Stimulated activated CD4-positive, alpha-beta T cell treated with anti-CD3 and anti-CD28 coated beads, Interleukin-2, amount 100 ng/mL, for 4 hours (primary cell): ENCODE results near the gene ABCB7.
"Not testable (repeated sequence)": the region's sequence is repeated elsewhere in the genome, so short reads cannot be mapped to it uniquely, and the experiment has no call there.

ENCODE experiments used
- DNase-seq: peaks from one replicate; pipeline ENCODE4 v3.0.0-alpha.2; 2020; ENCODE audit warnings: low read depth

ABCB7 gene

DNA sequence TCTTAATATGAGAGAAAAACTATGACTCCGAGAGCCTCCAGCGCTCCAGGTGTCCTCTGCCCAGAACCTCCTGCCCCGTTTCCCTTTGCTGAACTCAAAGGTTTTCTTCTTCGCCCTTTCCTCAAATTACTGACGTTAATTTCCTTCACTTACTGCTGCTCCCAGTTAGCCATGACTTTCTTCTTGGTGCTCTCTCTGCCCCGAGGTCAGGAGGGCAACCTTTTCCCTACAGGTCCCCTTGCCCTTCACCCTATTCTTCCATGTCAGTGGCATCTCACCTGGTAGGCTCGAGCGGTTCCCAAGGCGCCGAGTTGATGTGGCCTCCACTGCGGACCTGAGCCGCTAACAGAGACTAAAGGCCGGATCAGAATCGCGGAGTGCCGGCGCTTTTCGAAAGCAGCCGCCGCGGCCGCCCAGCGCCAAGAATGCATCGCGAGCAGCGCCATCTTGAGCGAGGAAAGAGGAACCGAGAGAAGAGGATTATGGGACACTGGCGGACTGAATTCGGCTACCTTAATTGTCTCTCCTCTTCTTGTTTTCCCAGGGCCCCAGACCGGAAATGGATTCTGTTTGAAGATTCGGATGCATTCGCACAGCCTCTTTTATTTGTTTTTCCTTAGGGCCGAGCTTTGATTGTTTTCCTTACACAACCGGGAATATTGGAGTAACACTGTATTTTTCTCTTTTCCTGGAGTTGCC lies at the start of gene ABCB7:
Gene ABCB7, minus strand, starts transcription at position 457 of the 699 bp plus-strand sequence. Its CDS starts 11 bp downstream, at position 446.
- peak; percentile 18 for DNase-seq

DNA sequence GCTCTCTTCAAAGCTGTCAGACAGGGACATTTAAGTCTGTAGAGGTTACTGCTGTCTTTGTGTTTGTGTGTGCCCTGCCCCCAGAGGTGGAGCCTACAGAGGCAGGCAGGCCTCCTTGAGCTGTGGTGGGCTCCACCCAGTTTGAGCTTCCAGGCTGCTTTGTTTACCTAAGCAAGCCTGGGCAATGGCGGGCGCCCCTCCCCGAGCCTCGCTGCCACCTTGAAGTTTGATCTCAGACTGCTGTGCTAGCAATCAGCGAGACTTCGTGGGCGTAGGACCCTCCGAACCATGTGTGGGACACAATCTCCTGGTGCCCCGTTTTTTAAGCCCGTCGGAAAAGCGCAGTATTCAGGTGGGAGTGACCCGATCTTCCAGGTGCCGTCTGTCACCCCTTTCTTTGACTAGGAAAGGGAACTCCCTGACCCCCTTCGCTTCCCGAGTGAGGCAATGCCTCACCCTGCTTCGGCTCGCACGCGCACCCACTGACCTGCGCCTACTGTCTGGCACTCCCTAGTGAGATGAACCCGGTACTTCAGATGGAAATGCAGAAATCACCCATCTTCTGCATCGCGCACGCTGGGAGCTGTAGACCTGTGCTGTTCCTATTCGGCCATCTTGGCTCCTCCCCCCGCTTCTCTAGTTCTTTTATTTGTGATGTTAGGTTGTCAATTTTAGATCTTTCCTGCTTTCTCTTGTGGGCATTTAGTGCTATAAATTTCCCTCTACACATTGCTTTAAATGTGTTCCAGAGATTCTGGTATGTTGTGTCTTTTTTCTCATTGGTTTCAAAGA lies 32.5 kb upstream of the ABCB7 start:
- not testable (repeated sequence) for DNase-seq

DNA sequence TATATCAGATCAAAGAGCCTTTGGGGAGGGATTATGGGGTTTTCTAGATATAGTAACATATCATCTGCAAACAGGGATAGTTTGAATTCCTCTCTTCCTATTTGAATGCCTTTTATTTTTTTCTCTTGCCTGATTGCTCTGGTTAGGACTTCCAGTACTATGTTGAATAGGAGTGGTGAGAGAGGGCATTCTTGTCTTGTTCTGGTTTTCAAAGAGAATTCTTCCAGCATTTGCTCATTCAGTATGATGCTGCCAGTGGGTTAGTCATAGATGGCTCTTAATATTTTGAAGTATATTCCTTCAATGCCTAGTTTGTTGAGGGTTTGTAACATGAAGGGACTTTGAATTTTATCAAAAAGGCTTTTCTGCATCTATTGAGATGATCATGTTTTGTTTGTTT lies 25.6 kb upstream of the ABCB7 start:
- no peak for DNase-seq

DNA sequence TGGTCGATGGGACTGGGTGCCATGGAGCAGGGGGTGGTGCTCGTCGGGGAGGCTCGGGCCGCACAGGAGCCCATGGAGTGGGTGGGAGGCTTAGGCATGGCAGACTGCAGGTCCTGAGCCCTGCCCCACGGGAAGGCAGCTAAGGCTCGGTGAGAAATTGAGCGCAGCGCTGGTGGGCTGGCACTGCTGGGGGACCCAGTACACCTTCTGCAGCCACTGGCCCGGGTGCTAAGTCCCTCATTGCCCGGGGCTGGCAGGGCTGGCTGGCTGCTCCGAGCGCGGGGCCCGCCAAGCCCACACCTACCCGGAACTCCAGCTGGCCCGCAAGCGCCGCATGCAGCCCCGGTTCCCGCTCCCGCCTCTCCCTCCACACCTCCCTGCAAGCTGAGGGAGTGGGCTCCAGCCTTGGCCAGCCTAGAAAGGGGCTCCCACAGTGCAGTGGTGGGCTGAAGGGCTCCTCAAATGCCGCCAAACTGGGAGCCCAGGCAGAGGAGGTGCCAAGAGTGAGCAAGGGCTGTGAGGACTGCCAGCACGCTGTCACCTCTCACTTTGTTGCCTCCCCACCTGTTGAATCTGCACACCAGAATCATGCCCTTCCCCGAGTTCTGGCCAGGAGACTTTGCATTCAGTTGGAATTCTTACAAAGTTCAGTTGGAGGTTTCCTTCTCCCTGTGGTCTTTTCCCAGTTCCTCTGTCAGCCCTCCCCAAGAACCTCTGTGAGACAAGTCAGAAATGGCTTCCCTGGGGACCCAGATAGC lies 23.6 kb upstream of the ABCB7 start:
- DNase-seq: not testable (repeated sequence)

DNA sequence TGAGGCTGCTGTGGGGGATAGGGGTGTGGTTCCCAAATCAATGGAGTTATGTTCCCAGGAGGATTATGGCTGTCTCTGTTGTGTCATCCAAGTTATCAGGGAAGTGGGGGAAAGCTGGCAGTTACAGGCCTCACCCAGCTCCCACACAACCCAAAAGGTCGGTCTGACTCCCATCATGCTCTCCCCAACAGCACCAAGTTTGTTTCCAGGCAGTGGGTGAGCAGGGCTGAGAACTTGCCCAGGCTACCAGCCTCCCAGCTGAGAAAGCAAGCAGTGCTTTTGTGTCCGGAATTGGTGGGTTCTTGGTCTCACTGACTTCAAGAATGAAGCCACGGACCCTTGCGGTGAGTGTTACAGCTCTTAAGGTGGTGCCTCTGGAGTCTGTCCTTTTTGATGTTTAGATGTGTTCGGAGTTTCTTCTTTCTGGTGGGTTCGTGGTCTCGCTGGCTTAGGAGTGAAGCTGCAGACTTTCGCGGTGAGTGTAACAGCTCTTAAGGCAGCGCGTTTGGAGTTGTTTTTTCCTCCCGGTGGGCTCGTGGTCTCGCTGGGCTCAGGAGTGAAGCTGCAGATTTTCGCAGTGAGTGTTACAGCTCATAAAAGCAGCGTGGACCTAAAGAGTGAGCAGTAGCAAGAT lies 16.3 kb upstream of the ABCB7 start:
- DNase-seq: not testable (repeated sequence)

DNA sequence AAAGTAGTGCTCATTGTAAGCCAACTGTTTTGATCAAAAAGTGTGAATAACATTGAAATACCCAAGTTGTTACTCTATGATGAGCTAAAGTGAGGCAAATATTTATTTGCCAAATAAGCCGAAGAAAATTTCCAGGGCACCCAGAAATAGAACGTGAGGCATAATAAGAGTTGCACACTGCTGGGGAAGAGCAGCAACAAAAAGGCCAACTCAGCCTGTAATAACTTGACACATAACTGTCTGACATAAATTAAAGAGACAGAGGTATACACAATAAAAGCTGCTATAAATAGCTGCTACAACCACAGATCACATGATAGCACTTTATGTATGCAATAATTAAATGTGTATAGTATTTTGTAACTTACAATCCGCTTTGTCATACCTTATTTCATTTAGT lies 2.0 kb upstream of the ABCB7 start:
- no peak for DNase-seq

DNA sequence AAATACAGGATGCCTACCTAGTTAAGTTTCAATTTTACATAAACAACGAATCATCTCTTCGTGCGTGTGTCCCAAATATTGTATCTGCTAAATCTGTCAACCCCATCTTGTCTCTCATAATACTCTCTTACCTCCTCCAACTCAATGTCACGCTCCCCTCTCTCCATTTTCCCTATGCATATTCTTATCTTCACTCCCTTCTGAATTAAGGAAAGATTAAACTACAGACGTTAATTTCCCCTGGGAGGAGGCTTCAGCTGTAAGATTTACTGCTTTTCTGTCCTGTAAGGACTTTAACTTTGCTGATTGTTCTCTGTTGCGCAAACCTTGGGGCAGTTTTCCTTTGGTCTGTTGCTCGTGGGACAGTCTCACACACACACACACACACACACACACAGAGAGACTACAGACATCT lies 455 bp upstream of the ABCB7 start:
- no peak for DNase-seq

DNA sequence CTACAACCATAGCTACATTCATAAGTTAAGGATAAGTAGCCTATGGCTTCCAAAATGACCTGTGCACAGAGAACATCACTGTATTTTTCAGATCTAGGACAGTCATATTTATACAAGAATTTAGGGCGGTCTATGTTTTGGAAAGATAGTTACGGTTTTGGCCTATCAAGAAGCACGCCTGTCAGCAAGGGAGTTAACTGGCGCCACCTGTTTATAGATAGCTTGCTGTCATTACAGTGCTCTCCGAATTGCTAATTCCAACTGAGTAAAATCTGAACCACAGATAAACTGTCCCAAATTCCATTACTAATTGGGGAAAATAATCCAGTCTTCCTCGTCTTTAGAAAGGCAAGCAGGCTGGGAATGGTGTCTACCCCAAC lies 646 bp downstream of the ABCB7 start:
- DNase-seq: no peak

DNA sequence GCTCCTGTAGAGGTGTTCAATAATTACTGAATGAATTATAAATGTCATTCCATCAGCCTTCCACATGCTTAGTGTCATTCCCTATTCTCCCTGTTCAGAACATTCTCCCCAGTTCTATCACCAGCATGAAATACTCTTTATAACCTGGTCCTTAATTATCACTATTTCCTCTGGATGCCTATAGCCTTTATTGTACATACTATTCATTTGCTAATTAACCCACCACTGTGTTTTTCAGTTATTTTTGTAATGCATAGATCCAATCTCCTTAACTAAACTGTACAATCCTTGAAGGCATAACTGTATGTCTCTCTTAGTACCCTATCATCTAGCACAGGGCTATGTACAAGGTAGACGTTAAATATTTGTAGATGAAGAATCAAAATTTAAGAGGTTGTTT lies 1.2 kb downstream of the ABCB7 start:
- no peak for DNase-seq

DNA sequence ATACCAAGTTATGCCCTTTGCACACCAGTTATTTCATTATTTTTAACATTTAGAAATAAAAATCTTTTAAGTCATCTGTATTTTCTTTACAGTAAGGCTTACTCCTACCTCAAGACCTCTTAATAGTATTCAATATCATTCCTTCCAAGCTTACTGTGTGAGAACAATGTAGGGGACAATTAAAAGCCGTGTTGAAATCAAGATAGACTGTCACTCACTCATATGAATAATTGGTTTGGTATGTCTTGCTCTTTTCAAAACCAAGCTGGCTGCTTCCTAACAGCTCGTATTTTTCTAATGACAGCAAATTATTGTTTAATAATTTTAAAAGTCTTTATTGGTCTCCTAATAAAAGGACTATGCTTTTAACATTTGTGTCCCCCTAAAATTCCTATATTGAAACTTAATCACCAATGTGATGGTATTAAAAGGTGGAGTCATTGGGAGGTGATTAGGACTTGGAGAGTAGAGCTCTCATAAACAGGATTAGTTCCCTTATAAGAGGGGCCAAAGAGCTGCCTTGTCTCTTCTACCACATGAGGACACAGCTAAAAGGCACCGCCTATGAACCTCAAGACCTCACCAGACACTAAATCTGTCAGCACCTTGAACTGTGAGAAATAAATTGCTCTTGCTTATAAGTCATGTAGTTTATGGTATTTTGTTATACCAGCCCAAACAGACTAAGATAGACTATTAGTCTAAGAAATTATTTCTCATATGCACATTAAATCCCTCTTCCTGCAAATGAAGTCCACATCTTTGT lies 4.1 kb downstream of the ABCB7 start:
- DNase-seq: no peak

DNA sequence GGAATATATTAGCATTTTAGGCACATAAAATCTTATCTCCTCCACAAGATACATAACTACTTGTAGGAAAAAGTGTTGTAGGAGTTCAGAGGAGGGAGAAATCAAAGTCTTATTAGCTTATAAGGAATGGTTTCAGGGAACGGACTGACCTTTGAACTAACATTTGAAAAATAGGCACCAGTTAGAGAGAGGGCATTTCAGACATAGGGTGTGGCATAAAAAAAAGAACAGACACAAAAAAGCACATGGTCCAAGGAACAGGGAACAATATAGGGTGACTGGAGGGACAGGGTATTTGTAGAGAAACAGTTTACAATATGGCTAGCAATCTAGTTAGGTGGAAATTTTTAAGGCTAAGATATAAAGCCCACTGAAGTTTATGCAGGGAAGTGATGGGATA lies 6.4 kb downstream of the ABCB7 start:
- DNase-seq: no peak

DNA sequence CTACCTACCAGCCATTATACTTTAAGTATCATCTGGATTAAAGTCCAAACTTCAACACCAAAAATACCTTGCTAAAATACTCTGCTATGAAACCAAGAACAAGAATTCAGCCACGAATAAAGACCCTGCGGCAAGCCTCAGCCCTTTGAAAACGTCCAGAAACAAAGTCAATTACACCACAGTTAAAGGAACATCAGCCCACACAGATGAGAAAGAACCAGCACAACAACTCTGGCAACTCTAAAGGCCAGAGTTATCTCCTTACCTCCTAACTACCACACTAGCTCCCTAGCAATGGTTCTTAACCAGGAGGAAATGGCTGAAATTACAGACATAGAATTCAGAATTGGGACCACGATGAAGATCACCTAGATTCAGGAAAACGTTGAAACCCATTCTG lies 23.4 kb downstream of the ABCB7 start:
- DNase-seq: no peak

DNA sequence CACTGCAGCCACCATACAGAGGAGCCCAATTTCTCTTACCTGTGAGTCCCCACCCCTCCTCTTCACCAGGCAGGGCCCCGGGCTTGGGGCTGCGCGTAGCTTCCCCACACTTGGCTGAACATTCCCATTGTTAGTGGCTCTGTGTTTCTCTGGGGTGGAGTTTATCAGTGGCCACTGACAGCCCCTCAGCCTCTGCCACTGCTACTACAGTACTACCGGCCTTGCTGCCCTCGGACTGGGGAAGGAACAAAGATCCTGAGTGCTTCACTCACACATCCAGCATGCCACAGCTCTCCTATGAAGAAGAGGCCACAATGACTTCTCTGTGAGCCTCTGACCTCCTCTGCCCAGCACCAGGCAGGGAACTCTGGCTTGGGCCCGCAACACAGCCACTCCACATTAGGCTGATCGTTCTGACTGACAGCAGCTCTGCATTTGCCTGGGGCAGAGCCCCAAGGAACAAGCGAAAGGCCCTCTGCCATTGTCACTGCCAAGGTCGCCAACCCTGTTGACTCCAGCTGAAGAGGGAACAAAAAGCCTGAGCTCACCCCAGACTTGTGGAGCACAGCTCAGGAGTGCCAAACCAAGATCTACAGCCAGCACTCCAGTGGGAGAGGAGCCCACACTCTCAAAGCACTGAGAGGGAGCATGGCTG lies 24.0 kb downstream of the ABCB7 start:
- DNase-seq: no peak

DNA sequence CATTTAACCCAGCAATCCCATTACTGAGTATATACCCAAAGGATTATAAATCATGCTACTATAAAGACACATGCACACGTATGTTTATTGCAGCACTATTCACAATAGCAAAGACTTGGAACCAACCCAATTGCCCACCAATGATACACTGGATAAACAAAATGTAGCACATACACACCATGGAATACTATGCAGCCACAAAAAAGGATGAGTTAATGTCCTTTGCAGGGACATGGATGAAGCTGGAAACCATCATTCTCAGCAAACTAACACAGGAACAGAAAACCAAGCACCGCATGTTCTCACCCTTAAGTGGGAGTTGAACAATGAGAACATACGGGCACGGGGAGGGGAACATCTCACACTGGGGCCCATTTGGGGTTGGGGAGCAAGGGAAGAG lies 27.0 kb downstream of the ABCB7 start:
- not testable (repeated sequence) for DNase-seq

DNA sequence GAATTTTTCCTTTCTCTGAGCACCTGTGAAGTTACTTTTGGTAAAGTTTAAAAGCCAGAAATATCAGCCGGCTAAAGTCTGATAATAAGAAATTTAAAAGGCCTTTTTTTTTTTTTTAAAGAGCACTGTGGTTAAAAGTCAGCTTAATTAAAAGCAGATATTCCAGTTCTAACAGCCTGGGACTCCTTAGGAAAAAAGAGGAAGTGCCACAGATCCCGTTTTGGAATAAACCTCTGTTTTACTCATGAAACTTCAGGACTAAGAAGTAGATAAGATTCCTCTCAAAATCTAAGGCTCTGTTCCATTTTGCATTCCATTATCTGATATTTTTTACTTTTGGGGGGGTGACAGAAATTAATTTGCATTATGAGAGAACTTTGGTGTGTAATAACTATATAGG lies 37.8 kb downstream of the ABCB7 start:
- DNase-seq: no peak

DNA sequence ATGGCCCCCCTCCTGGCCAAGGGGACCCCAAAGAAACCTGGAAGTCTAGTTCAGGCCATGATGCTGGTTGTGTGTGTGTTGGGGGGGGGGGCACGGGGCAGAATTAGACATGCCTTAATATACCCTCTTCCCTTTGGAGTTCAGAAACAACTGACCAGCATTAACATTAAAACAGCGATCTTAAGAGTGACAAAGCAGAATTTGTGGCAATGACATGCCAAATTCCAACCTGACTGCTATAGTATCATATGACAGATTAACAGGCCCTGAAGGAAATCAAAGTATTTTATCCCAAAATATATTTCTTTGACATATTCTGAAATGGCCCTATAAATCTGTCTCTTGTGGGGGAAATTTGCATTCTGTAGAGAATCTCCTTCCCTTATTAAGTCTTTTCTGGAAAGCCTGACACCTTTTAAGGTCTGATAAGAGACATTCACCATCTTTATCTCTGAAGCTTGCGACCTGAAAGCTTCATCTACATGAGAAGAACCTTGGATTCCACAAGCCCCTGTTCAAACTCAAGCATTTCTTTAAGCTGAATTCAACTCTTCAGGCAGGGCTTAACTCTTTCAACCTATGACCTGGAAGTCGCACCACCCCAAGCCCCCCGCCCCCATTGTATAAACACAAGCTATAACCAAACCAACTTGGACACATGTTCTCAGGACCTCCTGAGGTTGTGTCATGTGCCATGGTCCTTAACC lies 40.2 kb downstream of the ABCB7 start:
- no peak for DNase-seq

DNA sequence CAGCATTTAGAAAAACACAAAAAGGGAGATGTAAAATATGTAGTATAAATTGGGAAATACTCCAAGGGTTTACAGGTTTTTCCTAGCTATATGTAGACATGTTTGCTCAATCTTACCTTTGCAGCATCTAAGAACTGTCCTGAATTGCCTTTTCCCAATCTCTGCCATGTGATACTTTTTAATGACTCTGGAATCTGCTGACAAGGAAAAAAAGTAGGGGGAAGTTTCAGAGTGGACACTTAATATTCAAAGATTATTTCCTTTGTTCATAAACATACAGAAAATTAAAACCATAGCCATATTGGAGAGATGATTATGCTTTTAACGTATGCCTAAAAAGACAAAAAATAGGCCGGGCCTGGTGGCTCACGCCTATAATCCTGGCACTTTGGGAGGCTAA lies 41.4 kb downstream of the ABCB7 start:
- DNase-seq: no peak

DNA sequence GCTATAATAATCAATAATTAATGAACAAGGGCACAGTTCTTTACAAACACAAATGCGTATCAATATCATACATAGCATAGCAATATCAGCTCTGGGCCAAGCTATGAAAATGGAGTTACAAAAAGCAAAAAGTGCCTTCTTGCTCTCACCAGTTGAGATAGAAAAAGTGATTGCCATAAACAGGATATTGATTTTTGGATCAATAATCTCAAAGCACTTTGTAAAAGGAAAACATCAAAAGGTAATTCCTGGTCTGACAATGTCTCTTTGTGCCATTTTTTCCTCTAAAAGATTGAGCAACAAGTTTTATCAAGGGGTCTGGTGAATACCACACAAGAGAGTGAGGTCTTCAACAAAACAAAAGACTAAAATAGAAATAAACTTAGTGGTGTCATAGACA lies 42.4 kb downstream of the ABCB7 start:
- DNase-seq: no peak

DNA sequence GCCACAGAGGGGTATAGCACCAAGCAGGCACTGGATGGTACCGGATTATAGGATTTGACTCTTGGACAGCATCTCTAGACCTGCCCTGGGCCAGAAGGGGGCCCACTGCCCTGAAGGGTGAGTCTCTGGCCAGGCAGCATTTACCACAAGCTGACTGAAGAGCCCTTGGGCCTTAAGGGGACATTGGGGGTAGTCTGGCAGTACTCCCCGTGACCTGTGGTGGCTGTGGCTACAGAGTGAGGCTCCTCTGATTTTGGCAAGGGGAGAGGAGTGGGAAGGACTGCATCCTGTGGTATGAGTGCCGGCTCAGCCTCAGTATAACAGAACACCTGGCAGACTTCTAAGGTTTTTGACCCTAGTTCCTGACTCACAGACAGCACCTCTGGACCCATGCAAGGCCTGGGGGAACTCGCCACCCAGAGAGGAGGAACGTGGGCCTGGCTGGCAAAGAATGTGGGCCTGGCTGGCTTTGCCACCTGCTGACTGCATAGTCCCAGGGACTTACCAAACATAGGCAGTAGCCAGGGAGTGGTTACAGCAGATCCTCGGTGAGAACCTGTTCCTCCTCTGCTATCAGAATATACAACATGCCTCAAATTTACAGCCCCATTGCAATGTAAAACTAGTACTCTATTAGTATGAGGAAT lies 48.1 kb downstream of the ABCB7 start:
- no peak for DNase-seq

DNA sequence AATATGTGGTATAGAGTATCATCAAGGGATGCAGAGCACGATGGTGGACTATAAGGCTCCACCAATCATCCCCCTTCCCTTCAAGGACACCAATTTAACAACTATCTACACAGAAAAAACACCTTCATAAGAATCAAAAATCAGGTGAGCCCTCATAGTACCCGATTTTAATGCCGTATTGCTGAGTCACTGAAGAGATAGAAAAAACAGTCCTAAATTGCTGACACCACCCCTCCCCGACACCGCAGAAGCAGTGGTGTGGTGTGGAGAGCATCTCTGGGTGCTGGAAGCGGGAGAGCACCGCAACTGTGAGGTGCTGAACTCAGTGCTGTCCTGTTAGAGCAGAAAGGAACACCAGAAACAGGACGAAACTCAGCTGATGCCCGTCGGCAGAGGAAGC lies 49.3 kb downstream of the ABCB7 start:
- DNase-seq: no peak
